Activated naive CD4-positive, alpha-beta T cell treated with anti-CD3 and anti-CD28 coated beads, Interleukin-2, amount 50 U/mL, for 24 hours (primary cell): ENCODE results near the gene UAP1.
"Not testable (repeated sequence)": the region's sequence is repeated elsewhere in the genome, so short reads cannot be mapped to it uniquely, and the experiment has no call there.

Experiments used
- H3K27ac Mint-ChIP-seq: one replicate; pipeline ENCODE4 v1.8.0; 2021; ENCODE audit warnings: mild to moderate bottlenecking, mixed read lengths
- H3K27me3 Mint-ChIP-seq: one replicate; pipeline ENCODE4 v1.8.0; 2021; ENCODE audit warnings: mixed read lengths
- H3K36me3 Mint-ChIP-seq: one replicate; pipeline ENCODE4 v1.8.0; 2021; ENCODE audit warnings: mixed read lengths
- H3K4me1 Mint-ChIP-seq: one replicate; pipeline ENCODE4 v1.8.0; 2021; ENCODE audit warnings: mixed read lengths
- H3K4me3 Mint-ChIP-seq: one replicate; pipeline ENCODE4 v1.8.0; 2021; ENCODE audit warnings: mild to moderate bottlenecking, mixed read lengths
- H3K9me3 Mint-ChIP-seq: one replicate; pipeline ENCODE4 v1.8.0; 2021; ENCODE audit warnings: mixed read lengths

Gene UAP1

GRCh38 chr1:162554258-162554657 is 7.3 kb upstream of the UAP1 start:
- no peaks in the 10 kb centered on the region for H3K27me3 Mint-ChIP-seq
- no peak overlapping the region for H3K27ac Mint-ChIP-seq
- H3K4me3 Mint-ChIP-seq = no peak overlapping the region
- no peaks in the 10 kb centered on the region for H3K4me1 Mint-ChIP-seq
- H3K36me3 Mint-ChIP-seq = no peaks in the 10 kb centered on the region
- no peaks in the 10 kb centered on the region for H3K9me3 Mint-ChIP-seq

GRCh38 chr1:162557536-162557935 is 4.0 kb upstream of the UAP1 start:
- Mint-ChIP-seq H3K27me3 (no peaks in the 10 kb centered on the region), H3K36me3 (no peaks in the 10 kb centered on the region), H3K4me3 (no peak overlapping the region), H3K27ac (no peak overlapping the region), H3K9me3 (no peaks in the 10 kb centered on the region), H3K4me1 (peaks cover 20% of the 10 kb centered on the region)

- H3K36me3 Mint-ChIP-seq = no peaks in the 10 kb centered on the region
- peak overlapping the region; percentile 91 for H3K27ac Mint-ChIP-seq
- H3K4me3 Mint-ChIP-seq = peak overlapping the region; percentile 97
- H3K4me1 Mint-ChIP-seq = peaks cover 43% of the 10 kb centered on the region
- H3K27me3 Mint-ChIP-seq = no peaks in the 10 kb centered on the region
- no peaks in the 10 kb centered on the region for H3K9me3 Mint-ChIP-seq
Observed at GRCh38 chr1:162560303-162561036, 1.1 kb upstream of the UAP1 start.

- H3K36me3 Mint-ChIP-seq = no peaks in the 10 kb centered on the region
- peaks cover 48% of the 10 kb centered on the region for H3K4me1 Mint-ChIP-seq
- peak overlapping the region; percentile 97 for H3K4me3 Mint-ChIP-seq
- H3K27me3 Mint-ChIP-seq = no peaks in the 10 kb centered on the region
- H3K9me3 Mint-ChIP-seq = no peaks in the 10 kb centered on the region
- H3K27ac Mint-ChIP-seq = peak overlapping the region; percentile 91
Observed at GRCh38 chr1:162561037-162561615, 396 bp upstream of the UAP1 start.

- peaks cover 3% of the 10 kb centered on the region for H3K36me3 Mint-ChIP-seq
- no peaks in the 10 kb centered on the region for H3K9me3 Mint-ChIP-seq
- H3K4me1 Mint-ChIP-seq = peaks cover 48% of the 10 kb centered on the region
- peak overlapping the region; percentile 97 for H3K4me3 Mint-ChIP-seq
- H3K27me3 Mint-ChIP-seq = no peaks in the 10 kb centered on the region
- H3K27ac Mint-ChIP-seq = peak overlapping the region; percentile 89
Observed at GRCh38 chr1:162562470-162562828, 927 bp downstream of the UAP1 start.

GRCh38 chr1:162564762-162565218 is 3.3 kb downstream of the UAP1 start:
- Mint-ChIP-seq H3K9me3 (no peaks in the 10 kb centered on the region), H3K4me1 (peaks cover 51% of the 10 kb centered on the region), H3K27ac (no peak overlapping the region)

GRCh38 chr1:162565460-162565859 is 3.9 kb downstream of the UAP1 start:
- Mint-ChIP-seq H3K36me3 (peaks cover 8% of the 10 kb centered on the region), H3K27me3 (no peaks in the 10 kb centered on the region), H3K4me1 (peaks cover 46% of the 10 kb centered on the region), H3K27ac (no peak overlapping the region), H3K9me3 (no peaks in the 10 kb centered on the region), H3K4me3 (no peak overlapping the region)

More at GRCh38 chr1:162564762-162565218, 3.3 kb downstream of the UAP1 start:
- no peak overlapping the region for H3K4me3 Mint-ChIP-seq
- peaks cover 6% of the 10 kb centered on the region for H3K36me3 Mint-ChIP-seq
- H3K27me3 Mint-ChIP-seq = no peaks in the 10 kb centered on the region

GRCh38 chr1:162566870-162567269 is 5.3 kb downstream of the UAP1 start:
- Mint-ChIP-seq H3K4me1 (peaks cover 40% of the 10 kb centered on the region), H3K9me3 (no peaks in the 10 kb centered on the region), H3K27me3 (no peaks in the 10 kb centered on the region), H3K27ac (no peak overlapping the region), H3K36me3 (peaks cover 8% of the 10 kb centered on the region), H3K4me3 (no peak overlapping the region)

- peaks cover 8% of the 10 kb centered on the region for H3K36me3 Mint-ChIP-seq
- no peak overlapping the region for H3K27ac Mint-ChIP-seq
- H3K27me3 Mint-ChIP-seq = no peaks in the 10 kb centered on the region
- H3K4me3 Mint-ChIP-seq = no peak overlapping the region
- peaks cover 31% of the 10 kb centered on the region for H3K4me1 Mint-ChIP-seq
- no peaks in the 10 kb centered on the region for H3K9me3 Mint-ChIP-seq
Observed at GRCh38 chr1:162568802-162569201, 7.3 kb downstream of the UAP1 start.

- Mint-ChIP-seq H3K4me3 (no peak overlapping the region), H3K27me3 (no peaks in the 10 kb centered on the region), H3K27ac (no peak overlapping the region), H3K4me1 (peaks cover 12% of the 10 kb centered on the region), H3K9me3 (no peaks in the 10 kb centered on the region), H3K36me3 (peaks cover 8% of the 10 kb centered on the region)
Observed at GRCh38 chr1:162570718-162571117, 9.2 kb downstream of the UAP1 start.

- H3K36me3 Mint-ChIP-seq, H3K4me1 Mint-ChIP-seq, H3K27ac Mint-ChIP-seq, H3K9me3 Mint-ChIP-seq, H3K4me3 Mint-ChIP-seq, H3K27me3 Mint-ChIP-seq: not testable (repeated sequence)
Observed at GRCh38 chr1:162571121-162571520, 9.6 kb downstream of the UAP1 start.

- no peaks in the 10 kb centered on the region for H3K9me3 Mint-ChIP-seq
- peaks cover 13% of the 10 kb centered on the region for H3K36me3 Mint-ChIP-seq
- no peaks in the 10 kb centered on the region for H3K27me3 Mint-ChIP-seq
- H3K4me3 Mint-ChIP-seq = no peak overlapping the region
- no peak overlapping the region for H3K27ac Mint-ChIP-seq
- H3K4me1 Mint-ChIP-seq = peaks cover 9% of the 10 kb centered on the region
Observed at GRCh38 chr1:162571696-162572095, 10.2 kb downstream of the UAP1 start.

- Mint-ChIP-seq H3K36me3 (peaks cover 10% of the 10 kb centered on the region), H3K9me3 (no peaks in the 10 kb centered on the region), H3K4me3 (no peak overlapping the region), H3K27me3 (no peaks in the 10 kb centered on the region), H3K4me1 (peaks cover 9% of the 10 kb centered on the region), H3K27ac (no peak overlapping the region)
Observed at GRCh38 chr1:162573136-162573535, 11.6 kb downstream of the UAP1 start.

GRCh38 chr1:162578071-162578700 is 16.7 kb downstream of the UAP1 start:
- H3K27me3 Mint-ChIP-seq = no peaks in the 10 kb centered on the region
- H3K36me3 Mint-ChIP-seq = peaks cover 22% of the 10 kb centered on the region
- H3K4me3 Mint-ChIP-seq = no peak overlapping the region
- no peak overlapping the region for H3K27ac Mint-ChIP-seq
- no peaks in the 10 kb centered on the region for H3K9me3 Mint-ChIP-seq
- no peaks in the 10 kb centered on the region for H3K4me1 Mint-ChIP-seq

GRCh38 chr1:162578936-162579335 is 17.4 kb downstream of the UAP1 start:
- Mint-ChIP-seq H3K27ac (no peak overlapping the region), H3K27me3 (no peaks in the 10 kb centered on the region), H3K36me3 (peaks cover 22% of the 10 kb centered on the region), H3K4me1 (no peaks in the 10 kb centered on the region), H3K4me3 (no peak overlapping the region), H3K9me3 (no peaks in the 10 kb centered on the region)

GRCh38 chr1:162580308-162580707 is 18.8 kb downstream of the UAP1 start:
- no peak overlapping the region for H3K27ac Mint-ChIP-seq
- H3K4me1 Mint-ChIP-seq = no peaks in the 10 kb centered on the region

More at GRCh38 chr1:162580308-162580707, 18.8 kb downstream of the UAP1 start:
- Mint-ChIP-seq H3K9me3 (no peaks in the 10 kb centered on the region), H3K36me3 (peaks cover 26% of the 10 kb centered on the region), H3K27me3 (no peaks in the 10 kb centered on the region), H3K4me3 (no peak overlapping the region)
